ENCODE measurements around the gene AKAP1. TPM values are rescaled to one million over a fixed set of nuclear protein-coding genes. Genes with fewer than 3 reads are reported as not detected.

The AKAP1 gene
- total and polyA plus RNA-seq, 4 donors, result 31.3 to 58.5 (median 39.8) TPM

GRCh38 chr17:57092171-57092570 is 7.1 kb downstream of the AKAP1 start:
- 82% methylated on average over 2 of the region's 2 CpGs for WGBS
- no peak for DNase-seq (ENCODE audit: low spot score)
- no peak overlapping the region for H3K27ac ChIP-seq (ENCODE audit: low read depth in 1 of 2, low read length in 2 of 2)
- H3K4me3 ChIP-seq (ENCODE audit: low read depth in 1 of 3, low read length in 3 of 3), result no peak overlapping the region
- no peaks in the 10 kb centered on the region for H3K9me3 ChIP-seq (ENCODE audit: control insufficient read depth in 4 of 4, low read length in 3 of 4)
- no peak overlapping the region for H3K9ac ChIP-seq (ENCODE audit: low read depth in 1 of 2, low read length in 2 of 2)
- TF ChIP-seq, protein P1, sequence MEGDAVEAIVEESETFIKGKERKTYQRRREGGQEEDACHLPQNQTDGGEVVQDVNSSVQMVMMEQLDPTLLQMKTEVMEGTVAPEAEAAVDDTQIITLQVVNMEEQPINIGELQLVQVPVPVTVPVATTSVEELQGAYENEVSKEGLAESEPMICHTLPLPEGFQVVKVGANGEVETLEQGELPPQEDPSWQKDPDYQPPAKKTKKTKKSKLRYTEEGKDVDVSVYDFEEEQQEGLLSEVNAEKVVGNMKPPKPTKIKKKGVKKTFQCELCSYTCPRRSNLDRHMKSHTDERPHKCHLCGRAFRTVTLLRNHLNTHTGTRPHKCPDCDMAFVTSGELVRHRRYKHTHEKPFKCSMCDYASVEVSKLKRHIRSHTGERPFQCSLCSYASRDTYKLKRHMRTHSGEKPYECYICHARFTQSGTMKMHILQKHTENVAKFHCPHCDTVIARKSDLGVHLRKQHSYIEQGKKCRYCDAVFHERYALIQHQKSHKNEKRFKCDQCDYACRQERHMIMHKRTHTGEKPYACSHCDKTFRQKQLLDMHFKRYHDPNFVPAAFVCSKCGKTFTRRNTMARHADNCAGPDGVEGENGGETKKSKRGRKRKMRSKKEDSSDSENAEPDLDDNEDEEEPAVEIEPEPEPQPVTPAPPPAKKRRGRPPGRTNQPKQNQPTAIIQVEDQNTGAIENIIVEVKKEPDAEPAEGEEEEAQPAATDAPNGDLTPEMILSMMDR (IDR thresholded peaks at IDR 0.05; ENCODE audit: low read depth, low read length, missing input control), result no peak
- TF ChIP-seq, protein P2, sequence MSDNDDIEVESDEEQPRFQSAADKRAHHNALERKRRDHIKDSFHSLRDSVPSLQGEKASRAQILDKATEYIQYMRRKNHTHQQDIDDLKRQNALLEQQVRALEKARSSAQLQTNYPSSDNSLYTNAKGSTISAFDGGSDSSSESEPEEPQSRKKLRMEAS (IDR thresholded peaks at IDR 0.05), result no peak
- TF ChIP-seq TAF1 (conservative IDR thresholded peaks at IDR 0.05) (no peak), GABPA (IDR thresholded peaks at IDR 0.05 in 1 of 2, conservative IDR thresholded peaks at IDR 0.05 in 1 of 2) (no peak), ZBTB33 (IDR thresholded peaks at IDR 0.05) (no peak), EGR1 (IDR thresholded peaks at IDR 0.05; ENCODE audit: low read depth in 2 of 2) (no peak)
- peaks cover 34 to 80% (median 71%) of the 10 kb centered on the region in 4 donors for H3K4me1 ChIP-seq (ENCODE audit: control insufficient read depth in 4 of 4, insufficient read depth in 4 of 4, low read length in 3 of 4)
- H3K36me3 ChIP-seq (ENCODE audit: control insufficient read depth in 4 of 4, insufficient read depth in 3 of 4, low read depth in 1 of 4, low read length in 3 of 4), result no peaks in the 10 kb centered on the region
- no peaks in the 10 kb centered on the region for H3K27me3 ChIP-seq (ENCODE audit: control insufficient read depth in 4 of 4, insufficient read depth in 4 of 4, low read length in 3 of 4)

GRCh38 chr17:57092779-57093178 is 7.7 kb downstream of the AKAP1 start:
- H3K36me3 ChIP-seq (ENCODE audit: control insufficient read depth in 4 of 4, insufficient read depth in 3 of 4, low read depth in 1 of 4, low read length in 3 of 4), result no peaks in the 10 kb centered on the region
- no peak overlapping the region for H3K4me3 ChIP-seq (ENCODE audit: low read depth in 1 of 3, low read length in 3 of 3)
- H3K4me1 ChIP-seq (ENCODE audit: control insufficient read depth in 4 of 4, insufficient read depth in 4 of 4, low read length in 3 of 4), result peaks cover 38 to 80% (median 70%) of the 10 kb centered on the region in 4 donors
- H3K27ac ChIP-seq (ENCODE audit: low read depth in 1 of 2, low read length in 2 of 2), result no peak overlapping the region
- H3K9ac ChIP-seq (ENCODE audit: low read depth in 1 of 2, low read length in 2 of 2), result no peak overlapping the region
- H3K27me3 ChIP-seq (ENCODE audit: control insufficient read depth in 4 of 4, insufficient read depth in 4 of 4, low read length in 3 of 4), result no peaks in the 10 kb centered on the region
- WGBS, result 94% methylated on average over 8 of the region's 8 CpGs
- H3K9me3 ChIP-seq (ENCODE audit: control insufficient read depth in 4 of 4, low read length in 3 of 4), result no peaks in the 10 kb centered on the region
- DNase-seq (ENCODE audit: low spot score), result no peak
- TF ChIP-seq JUND (IDR thresholded peaks at IDR 0.05) (no peak), REST (IDR thresholded peaks at IDR 0.05) (no peak), RXRA (IDR thresholded peaks at IDR 0.05) (no peak)
- TF ChIP-seq, protein P3, sequence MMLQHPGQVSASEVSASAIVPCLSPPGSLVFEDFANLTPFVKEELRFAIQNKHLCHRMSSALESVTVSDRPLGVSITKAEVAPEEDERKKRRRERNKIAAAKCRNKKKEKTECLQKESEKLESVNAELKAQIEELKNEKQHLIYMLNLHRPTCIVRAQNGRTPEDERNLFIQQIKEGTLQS (IDR thresholded peaks at IDR 0.05), result no peak
